ENCODE results near the gene AP2A1. TPM values are rescaled to one million over a fixed set of nuclear protein-coding genes. Genes with fewer than 3 reads are reported as not detected.

Gene AP2A1
- total and polyA plus RNA-seq, 9 of the 15 experiments (the other 6 are each of a cell fraction or from before 2014, with no cell fraction given) = 0.55 to 150 (median 31.9) TPM

DNA sequence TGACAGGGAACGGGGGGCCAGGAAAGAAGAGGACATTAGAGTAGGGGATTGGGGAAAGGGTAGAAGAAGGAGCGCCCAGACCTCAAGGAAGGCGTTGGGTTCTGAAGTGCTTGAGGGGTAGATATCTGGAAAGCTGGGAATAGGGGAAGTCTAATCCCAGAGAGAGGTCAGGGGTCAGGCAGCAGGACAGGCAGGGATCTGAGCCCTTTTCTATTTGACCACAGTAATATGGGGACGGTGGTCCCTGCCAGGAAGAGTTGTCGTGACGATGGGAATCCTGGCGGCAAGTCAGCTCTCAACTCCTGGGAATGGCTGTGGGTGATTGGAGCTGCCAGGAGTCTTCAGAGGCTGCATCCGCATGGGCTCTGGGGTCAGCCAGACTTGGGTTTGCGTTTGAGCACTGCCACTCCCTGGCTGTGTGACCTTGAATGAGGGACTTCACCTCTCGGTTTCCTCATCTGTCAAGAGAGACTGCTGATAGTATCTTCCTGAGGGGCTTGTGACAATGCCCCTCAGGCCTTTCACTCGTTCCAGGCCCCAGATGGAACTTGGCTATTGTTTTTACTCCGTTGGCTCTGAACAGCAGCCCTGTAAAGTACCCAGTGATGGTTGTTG is 1.3 kb downstream of the AP2A1 start (continued):
- TF ChIP-seq, protein P1, sequence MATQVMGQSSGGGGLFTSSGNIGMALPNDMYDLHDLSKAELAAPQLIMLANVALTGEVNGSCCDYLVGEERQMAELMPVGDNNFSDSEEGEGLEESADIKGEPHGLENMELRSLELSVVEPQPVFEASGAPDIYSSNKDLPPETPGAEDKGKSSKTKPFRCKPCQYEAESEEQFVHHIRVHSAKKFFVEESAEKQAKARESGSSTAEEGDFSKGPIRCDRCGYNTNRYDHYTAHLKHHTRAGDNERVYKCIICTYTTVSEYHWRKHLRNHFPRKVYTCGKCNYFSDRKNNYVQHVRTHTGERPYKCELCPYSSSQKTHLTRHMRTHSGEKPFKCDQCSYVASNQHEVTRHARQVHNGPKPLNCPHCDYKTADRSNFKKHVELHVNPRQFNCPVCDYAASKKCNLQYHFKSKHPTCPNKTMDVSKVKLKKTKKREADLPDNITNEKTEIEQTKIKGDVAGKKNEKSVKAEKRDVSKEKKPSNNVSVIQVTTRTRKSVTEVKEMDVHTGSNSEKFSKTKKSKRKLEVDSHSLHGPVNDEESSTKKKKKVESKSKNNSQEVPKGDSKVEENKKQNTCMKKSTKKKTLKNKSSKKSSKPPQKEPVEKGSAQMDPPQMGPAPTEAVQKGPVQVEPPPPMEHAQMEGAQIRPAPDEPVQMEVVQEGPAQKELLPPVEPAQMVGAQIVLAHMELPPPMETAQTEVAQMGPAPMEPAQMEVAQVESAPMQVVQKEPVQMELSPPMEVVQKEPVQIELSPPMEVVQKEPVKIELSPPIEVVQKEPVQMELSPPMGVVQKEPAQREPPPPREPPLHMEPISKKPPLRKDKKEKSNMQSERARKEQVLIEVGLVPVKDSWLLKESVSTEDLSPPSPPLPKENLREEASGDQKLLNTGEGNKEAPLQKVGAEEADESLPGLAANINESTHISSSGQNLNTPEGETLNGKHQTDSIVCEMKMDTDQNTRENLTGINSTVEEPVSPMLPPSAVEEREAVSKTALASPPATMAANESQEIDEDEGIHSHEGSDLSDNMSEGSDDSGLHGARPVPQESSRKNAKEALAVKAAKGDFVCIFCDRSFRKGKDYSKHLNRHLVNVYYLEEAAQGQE (IDR thresholded peaks at IDR 0.05; ENCODE audit: borderline replicate concordance) = no peak
- TF ChIP-seq, protein P1 (CRISPR knock-in tag; IDR thresholded peaks at IDR 0.05; ENCODE audit: low read depth) = no peak
- TF ChIP-seq RBM15 (IDR thresholded peaks at IDR 0.05; ENCODE audit: insufficient read depth, low read length) (no peak), PTRF (tag; IDR thresholded peaks at IDR 0.05) (no peak), HNRNPK (IDR thresholded peaks at IDR 0.05; ENCODE audit: low read depth, low read length, poor library complexity, severe bottlenecking) (no peak), BRF1 (IDR thresholded peaks at IDR 0.05; ENCODE audit: borderline replicate concordance, extremely low read depth, insufficient read length) (no peak), ZBTB7A (IDR thresholded peaks at IDR 0.05; ENCODE audit: borderline replicate concordance, control insufficient read depth, low read depth, low read length) (0 out of 2 replicates have a peak, but pooled peaks have one; percentile 6), SMARCB1 (IDR thresholded peaks at IDR 0.05; ENCODE audit: insufficient read length, low read depth) (peak; percentile 30)
- TF ChIP-seq, protein P2, sequence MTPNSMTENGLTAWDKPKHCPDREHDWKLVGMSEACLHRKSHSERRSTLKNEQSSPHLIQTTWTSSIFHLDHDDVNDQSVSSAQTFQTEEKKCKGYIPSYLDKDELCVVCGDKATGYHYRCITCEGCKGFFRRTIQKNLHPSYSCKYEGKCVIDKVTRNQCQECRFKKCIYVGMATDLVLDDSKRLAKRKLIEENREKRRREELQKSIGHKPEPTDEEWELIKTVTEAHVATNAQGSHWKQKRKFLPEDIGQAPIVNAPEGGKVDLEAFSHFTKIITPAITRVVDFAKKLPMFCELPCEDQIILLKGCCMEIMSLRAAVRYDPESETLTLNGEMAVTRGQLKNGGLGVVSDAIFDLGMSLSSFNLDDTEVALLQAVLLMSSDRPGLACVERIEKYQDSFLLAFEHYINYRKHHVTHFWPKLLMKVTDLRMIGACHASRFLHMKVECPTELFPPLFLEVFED (CRISPR knock-in tag; conservative IDR thresholded peaks at IDR 0.05) = no peak
- TF ChIP-seq, protein P3, sequence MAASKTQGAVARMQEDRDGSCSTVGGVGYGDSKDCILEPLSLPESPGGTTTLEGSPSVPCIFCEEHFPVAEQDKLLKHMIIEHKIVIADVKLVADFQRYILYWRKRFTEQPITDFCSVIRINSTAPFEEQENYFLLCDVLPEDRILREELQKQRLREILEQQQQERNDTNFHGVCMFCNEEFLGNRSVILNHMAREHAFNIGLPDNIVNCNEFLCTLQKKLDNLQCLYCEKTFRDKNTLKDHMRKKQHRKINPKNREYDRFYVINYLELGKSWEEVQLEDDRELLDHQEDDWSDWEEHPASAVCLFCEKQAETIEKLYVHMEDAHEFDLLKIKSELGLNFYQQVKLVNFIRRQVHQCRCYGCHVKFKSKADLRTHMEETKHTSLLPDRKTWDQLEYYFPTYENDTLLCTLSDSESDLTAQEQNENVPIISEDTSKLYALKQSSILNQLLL (CRISPR knock-in tag; IDR thresholded peaks at IDR 0.05; ENCODE audit: borderline replicate concordance) = no peak
- TF ChIP-seq, protein P4, sequence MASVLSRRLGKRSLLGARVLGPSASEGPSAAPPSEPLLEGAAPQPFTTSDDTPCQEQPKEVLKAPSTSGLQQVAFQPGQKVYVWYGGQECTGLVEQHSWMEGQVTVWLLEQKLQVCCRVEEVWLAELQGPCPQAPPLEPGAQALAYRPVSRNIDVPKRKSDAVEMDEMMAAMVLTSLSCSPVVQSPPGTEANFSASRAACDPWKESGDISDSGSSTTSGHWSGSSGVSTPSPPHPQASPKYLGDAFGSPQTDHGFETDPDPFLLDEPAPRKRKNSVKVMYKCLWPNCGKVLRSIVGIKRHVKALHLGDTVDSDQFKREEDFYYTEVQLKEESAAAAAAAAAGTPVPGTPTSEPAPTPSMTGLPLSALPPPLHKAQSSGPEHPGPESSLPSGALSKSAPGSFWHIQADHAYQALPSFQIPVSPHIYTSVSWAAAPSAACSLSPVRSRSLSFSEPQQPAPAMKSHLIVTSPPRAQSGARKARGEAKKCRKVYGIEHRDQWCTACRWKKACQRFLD (CRISPR knock-in tag; IDR thresholded peaks at IDR 0.05) = no peak
- TF ChIP-seq, protein P5, sequence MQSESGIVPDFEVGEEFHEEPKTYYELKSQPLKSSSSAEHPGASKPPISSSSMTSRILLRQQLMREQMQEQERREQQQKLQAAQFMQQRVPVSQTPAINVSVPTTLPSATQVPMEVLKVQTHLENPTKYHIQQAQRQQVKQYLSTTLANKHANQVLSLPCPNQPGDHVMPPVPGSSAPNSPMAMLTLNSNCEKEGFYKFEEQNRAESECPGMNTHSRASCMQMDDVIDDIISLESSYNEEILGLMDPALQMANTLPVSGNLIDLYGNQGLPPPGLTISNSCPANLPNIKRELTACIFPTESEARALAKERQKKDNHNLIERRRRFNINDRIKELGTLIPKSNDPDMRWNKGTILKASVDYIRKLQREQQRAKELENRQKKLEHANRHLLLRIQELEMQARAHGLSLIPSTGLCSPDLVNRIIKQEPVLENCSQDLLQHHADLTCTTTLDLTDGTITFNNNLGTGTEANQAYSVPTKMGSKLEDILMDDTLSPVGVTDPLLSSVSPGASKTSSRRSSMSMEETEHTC (IDR thresholded peaks at IDR 0.05) = no peak
